Tibial nerve (tissue), 4 donors: ENCODE results near the gene NAXD. TPM values are rescaled to one million over a fixed set of nuclear protein-coding genes. Genes with fewer than 3 reads are reported as not detected.

Source experiments
- DNase-seq, 2 donors: peaks; one replicate each; pipeline ENCODE4 v3.0.0-alpha.2; 2019; ENCODE audit warnings: low spot score in 2 of 2
- H3K27ac ChIP-seq, 4 donors: fragments of 200-600 bp; sonication (generic) in 3 of 4; one replicate each; pipeline ENCODE4 v1.5.1; 2017 to 2019; ENCODE audit warnings: mild to moderate bottlenecking in 1 of 4
- H3K27me3 ChIP-seq, 2 donors: fragments of 200-600 bp; sonication (generic) in 1 of 2; one replicate each; pipeline versions ENCODE4 v1.5.1 to v1.6.0; 2017 to 2019
- H3K36me3 ChIP-seq, 3 donors: fragments of 200-600 bp; sonication (generic); one replicate each; pipeline ENCODE4 v1.5.1; 2018 to 2019
- H3K4me1 ChIP-seq, 4 donors: fragments of 200-600 bp; sonication (generic) in 3 of 4; one replicate each; pipeline ENCODE4 v1.5.1; 2017 to 2019
- H3K4me3 ChIP-seq, 4 donors: fragments of 200-600 bp; sonication (generic) in 3 of 4; one replicate each; pipeline ENCODE4 v1.5.1; 2017 to 2019; ENCODE audit warnings: mild to moderate bottlenecking in 1 of 4, moderate library complexity in 1 of 4
- H3K9me3 ChIP-seq, 4 donors: fragments of 200-600 bp; sonication (generic) in 3 of 4; one replicate each; pipeline ENCODE4 v1.5.1; 2017 to 2019
- CTCF ChIP-seq, 5 experiments: fragments of 200-600 bp in 3 of 5; fragments of 450-650 bp in 2 of 5; sonication (generic) in 3 of 5; IDR thresholded peaks; one replicate each; pipeline ENCODE4 v1.5.1; 2016 to 2019; ENCODE audit warnings: antibody characterized with exemption in 5 of 5, mild to moderate bottlenecking in 3 of 5, moderate library complexity in 2 of 5
- EP300 ChIP-seq, 2 donors: sonication (generic); formaldehyde crosslinking; IDR thresholded peaks; one replicate each; pipeline ENCODE4 v1.6.1; 2017; ENCODE audit warnings: antibody characterized with exemption in 2 of 2, mild to moderate bottlenecking in 1 of 2
- POLR2A ChIP-seq, 2 donors: fragments of 450-650 bp; IDR thresholded peaks; one replicate each; pipeline ENCODE4 v1.6.1; 2017; ENCODE audit warnings: antibody characterized with exemption in 2 of 2, mild to moderate bottlenecking in 2 of 2, moderate library complexity in 2 of 2
- WGBS, 2 donors: methylation state at CpG; one replicate each; pipeline ENCODE4 v1.1.5; 2018; 5-methylcytosine and 5-hydroxymethylcytosine counted together
- total RNA-seq, 4 donors: library from RNA; depleted of rRNA; stranded (reverse); fragments of >200 nt; gene quantifications; one replicate each; pipeline ENCODE4 v1.1.0, GENCODE V29; 2016

The NAXD gene
- total RNA-seq, 4 donors from 2014 or later = 27.6 to 45.7 (median 38.5) TPM

- peak overlapping the region in 1 of 4 donors; percentile 33 for H3K27ac ChIP-seq
- DNase-seq = no peak
- TF ChIP-seq POLR2A (IDR thresholded peaks at IDR 0.05) (no peak), EP300 (IDR thresholded peaks at IDR 0.05) (no peak), CTCF (IDR thresholded peaks at IDR 0.05) (no peak)
- H3K36me3 ChIP-seq = peaks cover 4 to 54% (median 8%) of the 10 kb centered on the region in 3 donors
- peaks cover 0 to 32% (median 2%) of the 10 kb centered on the region in 4 donors for H3K4me1 ChIP-seq
- no peak overlapping the region for H3K4me3 ChIP-seq
- H3K27me3 ChIP-seq = no peaks in the 10 kb centered on the region
- H3K9me3 ChIP-seq = no peaks in the 10 kb centered on the region
- WGBS, 2 donors = 80 to 84% methylated on average over 39 to 41 of the region's 41 CpGs
Observed at GRCh38 chr13:110624766-110625756, 9.7 kb downstream of the NAXD start.

GRCh38 chr13:110625771-110626321 is 10.5 kb downstream of the NAXD start:
- Histone ChIP-seq H3K4me1 (peaks cover 0 to 29% (median 2%) of the 10 kb centered on the region in 4 donors), H3K4me3 (no peak overlapping the region), H3K27me3 (no peaks in the 10 kb centered on the region), H3K27ac (peak overlapping the region in 1 of 4 donors; percentile 33), H3K9me3 (no peaks in the 10 kb centered on the region), H3K36me3 (peaks cover 4 to 54% (median 8%) of the 10 kb centered on the region in 3 donors)
- no peak for TF ChIP-seq EP300 (IDR thresholded peaks at IDR 0.05)
- TF ChIP-seq CTCF (IDR thresholded peaks at IDR 0.05) = no peak
- no peak for TF ChIP-seq POLR2A (IDR thresholded peaks at IDR 0.05)
- DNase-seq = no peak
- 70 to 71% methylated on average over 19 of the region's 19 CpGs for WGBS, 2 donors

- DNase-seq = no peak
- Histone ChIP-seq H3K4me1 (peaks cover 0 to 24% (median 2%) of the 10 kb centered on the region in 4 donors), H3K4me3 (no peak overlapping the region), H3K27ac (no peak overlapping the region), H3K36me3 (peaks cover 4 to 60% (median 8%) of the 10 kb centered on the region in 3 donors), H3K27me3 (no peaks in the 10 kb centered on the region), H3K9me3 (no peaks in the 10 kb centered on the region)
- WGBS, 2 donors = 68 to 69% methylated on average over 9 of the region's 9 CpGs
- TF ChIP-seq CTCF (IDR thresholded peaks at IDR 0.05) (no peak), POLR2A (IDR thresholded peaks at IDR 0.05) (no peak), EP300 (IDR thresholded peaks at IDR 0.05) (no peak)
Observed at GRCh38 chr13:110626521-110626920, 11.2 kb downstream of the NAXD start.

GRCh38 chr13:110627351-110627750 is 12.0 kb downstream of the NAXD start:
- H3K4me3 ChIP-seq = no peak overlapping the region
- H3K4me1 ChIP-seq = peaks cover 0 to 24% (median 2%) of the 10 kb centered on the region in 4 donors
- no peaks in the 10 kb centered on the region for H3K9me3 ChIP-seq
- H3K27me3 ChIP-seq = no peaks in the 10 kb centered on the region
- H3K27ac ChIP-seq = no peak overlapping the region
- no peak for DNase-seq
- WGBS, 2 donors = 89 to 92% methylated on average over 8 of the region's 8 CpGs
- H3K36me3 ChIP-seq = peaks cover 4 to 68% (median 8%) of the 10 kb centered on the region in 3 donors
- no peak for TF ChIP-seq EP300 (IDR thresholded peaks at IDR 0.05)
- no peak for TF ChIP-seq POLR2A (IDR thresholded peaks at IDR 0.05)
- no peak for TF ChIP-seq CTCF (IDR thresholded peaks at IDR 0.05)
